ENCODE results near the gene VPS13D. TPM values are rescaled to one million over a fixed set of nuclear protein-coding genes. Genes with fewer than 3 reads are reported as not detected.

Gene VPS13D
- total RNA-seq, 1 experiment from 2014 or later: 20.2 TPM

DNA sequence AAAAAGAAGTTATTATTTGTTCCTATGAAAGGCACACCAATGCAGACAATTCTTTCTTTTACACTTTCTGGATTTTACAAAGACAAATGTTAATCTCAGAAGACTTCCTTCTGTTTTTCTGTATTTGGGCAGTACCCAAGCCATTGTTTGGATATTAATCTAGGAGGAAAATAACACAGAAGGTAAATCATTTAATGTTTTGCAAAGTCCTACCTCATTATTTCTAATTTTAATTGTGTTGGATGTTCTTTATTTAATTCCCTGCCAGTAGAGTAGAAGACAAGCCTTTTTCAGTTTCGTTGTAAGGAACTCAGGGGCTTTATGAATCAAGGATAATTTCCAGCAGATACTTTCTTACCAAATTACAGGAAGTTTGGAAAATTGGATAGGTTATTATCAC, 118.3 kb downstream of the VPS13D start:
- H2BK20ac ChIP-seq (ENCODE audit: low read depth, low read length, poor library complexity, severe bottlenecking): no peak overlapping the region
- no peak overlapping the region for H2BK12ac ChIP-seq (ENCODE audit: insufficient read length, low read depth, low read length)
- H3K18ac ChIP-seq (ENCODE audit: insufficient read length, low read depth, low read length): no peak overlapping the region
- no peak overlapping the region for H4K5ac ChIP-seq (ENCODE audit: insufficient read length, low read depth, low read length)
- H3T11ph ChIP-seq (ENCODE audit: low read length): no peak overlapping the region
- H3K27me3 Mint-ChIP-seq (ENCODE audit: low read depth): no peaks in the 10 kb centered on the region
- H3K79me2 ChIP-seq (ENCODE audit: insufficient read depth, low read length): no peaks in the 10 kb centered on the region
- no CpG with 5 or more reads among the region's 1 CpG for whole genome bisulfite sequencing (ENCODE audit: extremely low coverage, insufficient read length, low lambda C conversion rate)
- no peak overlapping the region for H3K9ac ChIP-seq (ENCODE audit: extremely low read depth, insufficient read length, low read length)
- no peak overlapping the region for H3K4me3 Mint-ChIP-seq
- no peak overlapping the region for H3K27ac Mint-ChIP-seq
- no peak overlapping the region for H2AK5ac ChIP-seq (ENCODE audit: insufficient read length, low read length)
- H3K4me1 ChIP-seq (ENCODE audit: insufficient read depth, low read length): no peaks in the 10 kb centered on the region
- no peak overlapping the region for H2BK5ac ChIP-seq (ENCODE audit: insufficient read length, low read length)
- H2BK15ac ChIP-seq (ENCODE audit: low read depth, low read length): no peak overlapping the region
- no peak overlapping the region for H3K23ac ChIP-seq (ENCODE audit: insufficient read length, low read depth, low read length)
- no peak overlapping the region for H3K4ac ChIP-seq (ENCODE audit: low read depth, low read length)
- H2AFZ ChIP-seq (ENCODE audit: low read length): no peak overlapping the region
- no peaks in the 10 kb centered on the region for H3K9me3 ChIP-seq (ENCODE audit: control insufficient read depth, low read depth, low read length)
- no peak overlapping the region for H3K27ac ChIP-seq (ENCODE audit: insufficient read length, low read depth, low read length)
- H2BK120ac ChIP-seq (ENCODE audit: low read depth, low read length, poor library complexity, severe bottlenecking): no peak overlapping the region
- H4K8ac ChIP-seq (replicated peaks; ENCODE audit: insufficient read length, low read depth, low read length): no peak overlapping the region
- H3K23me2 ChIP-seq (ENCODE audit: insufficient read length, low read depth, low read length, poor library complexity, severe bottlenecking): peaks cover 2% of the 10 kb centered on the region
- no peak overlapping the region for H3K14ac ChIP-seq (ENCODE audit: insufficient read depth, low read length)
- no peaks in the 10 kb centered on the region for H3K79me1 ChIP-seq (ENCODE audit: insufficient read depth, low read depth, low read length, poor library complexity, severe bottlenecking)
- H4K20me1 ChIP-seq (ENCODE audit: control insufficient read depth, insufficient read depth, insufficient read length): no peaks in the 10 kb centered on the region
- no peak for DNase-seq
- no peak overlapping the region for H3K4me2 ChIP-seq (ENCODE audit: insufficient read depth, insufficient read length, low read length)
- peaks cover 22 to 50% (median 34%) of the 10 kb centered on the region in 3 experiments for H3K36me3 Mint-ChIP-seq (ENCODE audit: insufficient read depth in 1 of 3, low read depth in 3 of 3)
- H3K9me3 Mint-ChIP-seq: no peaks in the 10 kb centered on the region
- TF ChIP-seq, protein P1, sequence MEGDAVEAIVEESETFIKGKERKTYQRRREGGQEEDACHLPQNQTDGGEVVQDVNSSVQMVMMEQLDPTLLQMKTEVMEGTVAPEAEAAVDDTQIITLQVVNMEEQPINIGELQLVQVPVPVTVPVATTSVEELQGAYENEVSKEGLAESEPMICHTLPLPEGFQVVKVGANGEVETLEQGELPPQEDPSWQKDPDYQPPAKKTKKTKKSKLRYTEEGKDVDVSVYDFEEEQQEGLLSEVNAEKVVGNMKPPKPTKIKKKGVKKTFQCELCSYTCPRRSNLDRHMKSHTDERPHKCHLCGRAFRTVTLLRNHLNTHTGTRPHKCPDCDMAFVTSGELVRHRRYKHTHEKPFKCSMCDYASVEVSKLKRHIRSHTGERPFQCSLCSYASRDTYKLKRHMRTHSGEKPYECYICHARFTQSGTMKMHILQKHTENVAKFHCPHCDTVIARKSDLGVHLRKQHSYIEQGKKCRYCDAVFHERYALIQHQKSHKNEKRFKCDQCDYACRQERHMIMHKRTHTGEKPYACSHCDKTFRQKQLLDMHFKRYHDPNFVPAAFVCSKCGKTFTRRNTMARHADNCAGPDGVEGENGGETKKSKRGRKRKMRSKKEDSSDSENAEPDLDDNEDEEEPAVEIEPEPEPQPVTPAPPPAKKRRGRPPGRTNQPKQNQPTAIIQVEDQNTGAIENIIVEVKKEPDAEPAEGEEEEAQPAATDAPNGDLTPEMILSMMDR (conservative IDR thresholded peaks at IDR 0.05): no peak
- H3K27me3 ChIP-seq (ENCODE audit: insufficient read depth, low read length): no peaks in the 10 kb centered on the region
- no peak overlapping the region for H3K56ac ChIP-seq (ENCODE audit: insufficient read length, low read depth, low read length)
- no peaks in the 10 kb centered on the region for H3K4me1 Mint-ChIP-seq
- H4K91ac ChIP-seq (ENCODE audit: insufficient read length, low read depth, low read length): no peak overlapping the region

All from H9 (cell line).